Mucosa of rectum (tissue), 2 donors: ENCODE measurements around the gene RUVBL1.

Source experiments
- H3K27ac ChIP-seq, 2 donors: one replicate each; pipeline ENCODE4 v1.7.0; 2013; ENCODE audit warnings: inconsistent platforms in 2 of 2, low read depth in 2 of 2, low read length in 2 of 2
- H3K27me3 ChIP-seq, 2 donors: one replicate each; pipeline ENCODE4 v1.7.0; 2013; ENCODE audit warnings: low read length in 2 of 2; ENCODE audit not compliant: control insufficient read depth in 2 of 2, insufficient read depth in 2 of 2
- H3K36me3 ChIP-seq, 2 donors: one replicate each; pipeline ENCODE4 v1.7.0; 2013; ENCODE audit warnings: low read length in 2 of 2; ENCODE audit not compliant: control insufficient read depth in 2 of 2, insufficient read depth in 2 of 2
- H3K4me1 ChIP-seq, 2 donors: one replicate each; pipeline ENCODE4 v1.7.0; 2013; ENCODE audit warnings: low read length in 2 of 2, mild to moderate bottlenecking in 1 of 2; ENCODE audit not compliant: control insufficient read depth in 2 of 2, insufficient read depth in 2 of 2
- H3K4me3 ChIP-seq, 2 donors: one replicate each; pipeline ENCODE4 v1.7.0; 2013; ENCODE audit warnings: low read length in 2 of 2
- H3K9ac ChIP-seq, 2 donors: one replicate each; pipeline ENCODE4 v1.7.0; 2013; ENCODE audit warnings: low read length in 2 of 2, low read depth in 1 of 2, mild to moderate bottlenecking in 1 of 2
- H3K9me3 ChIP-seq, 2 donors: one replicate each; pipeline ENCODE4 v1.7.0; 2013; ENCODE audit warnings: low read length in 2 of 2; ENCODE audit not compliant: control insufficient read depth in 2 of 2
- donor health status: healthy.
- donor health status: Normal muscosa, but diverticular disease.

Gene RUVBL1

GRCh38 chr3:128060473-128061381 lies 62.9 kb downstream of the RUVBL1 start:
- no peak overlapping the region for H3K27ac ChIP-seq
- H3K4me3 ChIP-seq = no peak overlapping the region
- no peaks in the 10 kb centered on the region for H3K27me3 ChIP-seq
- peaks cover 76 to 87% of the 10 kb centered on the region in 2 donors for H3K36me3 ChIP-seq
- no peaks in the 10 kb centered on the region for H3K4me1 ChIP-seq
- H3K9me3 ChIP-seq = no peaks in the 10 kb centered on the region
- H3K9ac ChIP-seq = no peak overlapping the region

GRCh38 chr3:128056258-128056657 lies 67.4 kb downstream of the RUVBL1 start:
- no peak overlapping the region for H3K9ac ChIP-seq
- no peak overlapping the region for H3K27ac ChIP-seq
- no peak overlapping the region for H3K4me3 ChIP-seq
- H3K36me3 ChIP-seq = peaks cover 53 to 62% of the 10 kb centered on the region in 2 donors
- no peaks in the 10 kb centered on the region for H3K9me3 ChIP-seq
- H3K4me1 ChIP-seq = peaks cover 22 to 25% of the 10 kb centered on the region in 2 donors
- H3K27me3 ChIP-seq = no peaks in the 10 kb centered on the region

GRCh38 chr3:128054367-128054766 lies 69.2 kb downstream of the RUVBL1 start:
- peak overlapping the region; percentile 19 to 34 for H3K9ac ChIP-seq
- H3K27ac ChIP-seq = no peak overlapping the region
- H3K4me3 ChIP-seq = peak overlapping the region in 1 of 2 donors; percentile 95
- H3K36me3 ChIP-seq = peaks cover 34 to 43% of the 10 kb centered on the region in 2 donors
- H3K9me3 ChIP-seq = no peaks in the 10 kb centered on the region
- no peaks in the 10 kb centered on the region for H3K27me3 ChIP-seq
- H3K4me1 ChIP-seq = peaks cover 23 to 26% of the 10 kb centered on the region in 2 donors

GRCh38 chr3:128053614-128054013 lies 70.0 kb downstream of the RUVBL1 start:
- Histone ChIP-seq H3K36me3 (peaks cover 33 to 36% of the 10 kb centered on the region in 2 donors), H3K9ac (peak overlapping the region; percentile 28 to 99), H3K27me3 (no peaks in the 10 kb centered on the region), H3K9me3 (no peaks in the 10 kb centered on the region), H3K4me1 (peaks cover 23 to 26% of the 10 kb centered on the region in 2 donors), H3K4me3 (peak overlapping the region; percentile 86 to 95), H3K27ac (peak overlapping the region in 1 of 2 donors; percentile 25)

- no peaks in the 10 kb centered on the region for H3K27me3 ChIP-seq
- H3K27ac ChIP-seq = peak overlapping the region; percentile 87 to 92
- peaks cover 28 to 31% of the 10 kb centered on the region in 2 donors for H3K36me3 ChIP-seq
- H3K9me3 ChIP-seq = no peaks in the 10 kb centered on the region
- H3K4me3 ChIP-seq = peak overlapping the region; percentile 86 to 95
- H3K4me1 ChIP-seq = peaks cover 23 to 26% of the 10 kb centered on the region in 2 donors
- H3K9ac ChIP-seq = peak overlapping the region; percentile 85 to 99
These were observed 70.8 kb downstream of the RUVBL1 start for GRCh38 chr3:128052595-128053351.

GRCh38 chr3:128051837-128052594 lies 71.6 kb downstream of the RUVBL1 start, which contains the start of gene SEC61A1:
Gene SEC61A1 (plus strand): TSS chr3:128052437. CDS start chr3:128052553, 116 bp downstream.
- Histone ChIP-seq H3K4me3 (peak within 1 kb of the TSS; percentile 95 to 96), H3K36me3 (peaks cover 23 to 26% of the 10 kb centered on the region in 2 donors), H3K9ac (peak within 1 kb of the TSS; percentile 85 to 99), H3K4me1 (peaks cover 23 to 26% of the 10 kb centered on the region in 2 donors), H3K27ac (peak within 1 kb of the TSS; percentile 87 to 92), H3K27me3 (no peaks in the 10 kb centered on the region), H3K9me3 (no peaks in the 10 kb centered on the region)

GRCh38 chr3:128051459-128051836 lies 72.2 kb downstream of the RUVBL1 start:
- Histone ChIP-seq H3K4me1 (peaks cover 23 to 26% of the 10 kb centered on the region in 2 donors), H3K9me3 (no peaks in the 10 kb centered on the region), H3K9ac (peak overlapping the region; percentile 82 to 96), H3K36me3 (peaks cover 19 to 21% of the 10 kb centered on the region in 2 donors), H3K27me3 (no peaks in the 10 kb centered on the region), H3K4me3 (peak overlapping the region; percentile 94 to 96), H3K27ac (peak overlapping the region; percentile 70 to 75)

- no peaks in the 10 kb centered on the region for H3K9me3 ChIP-seq
- H3K4me1 ChIP-seq = peaks cover 23 to 26% of the 10 kb centered on the region in 2 donors
- no peak overlapping the region for H3K9ac ChIP-seq
- no peak overlapping the region for H3K4me3 ChIP-seq
- H3K36me3 ChIP-seq = peaks cover 12 to 14% of the 10 kb centered on the region in 2 donors
- H3K27ac ChIP-seq = no peak overlapping the region
- no peaks in the 10 kb centered on the region for H3K27me3 ChIP-seq
These were observed 73.0 kb downstream of the RUVBL1 start for GRCh38 chr3:128050597-128050996.

GRCh38 chr3:128041344-128041743 lies 82.3 kb downstream of the RUVBL1 start:
- Histone ChIP-seq H3K36me3 (no peaks in the 10 kb centered on the region), H3K4me3 (no peak overlapping the region), H3K9me3 (no peaks in the 10 kb centered on the region), H3K9ac (no peak overlapping the region), H3K27me3 (peaks cover 0 to 6% of the 10 kb centered on the region in 2 donors), H3K4me1 (no peaks in the 10 kb centered on the region), H3K27ac (no peak overlapping the region)
